ENCODE data around the gene ARHGDIA.
A peak's percentile ranks its signal among the peaks of the same experiment; 100 is the strongest.
"Not testable (repeated sequence)": the region's sequence is repeated elsewhere in the genome, so short reads cannot be mapped to it uniquely, and the experiment has no call there.

ARHGDIA gene

GRCh38 chr17:81841866-81842265 lies 29.3 kb downstream of the ARHGDIA start:
- Histone ChIP-seq H4K91ac (ENCODE audit: low read depth, low read length) (no peak overlapping the region), H4K12ac (ENCODE audit: low read depth, low read length) (no peak overlapping the region), H3K4me1 (ENCODE audit: control insufficient read depth in 1 of 2, insufficient read depth in 2 of 2, low read length in 2 of 2) (peaks cover 16 to 20% of the 10 kb centered on the region in 2 experiments), H3K4me3 (ENCODE audit: low read depth, low read length) (no peak overlapping the region), H2AK5ac (ENCODE audit: low read length) (no peak overlapping the region), H3K14ac (ENCODE audit: low read length) (no peak overlapping the region), H2BK120ac (ENCODE audit: insufficient read depth, low read length, poor library complexity) (no peak overlapping the region), H3K36me3 (ENCODE audit: control insufficient read depth in 1 of 2, insufficient read depth in 2 of 2, low read length in 2 of 2) (peaks cover 45 to 49% of the 10 kb centered on the region in 2 experiments), H3K79me2 (ENCODE audit: control insufficient read depth, insufficient read depth, low read length, poor library complexity) (no peaks in the 10 kb centered on the region), H3K27me3 (ENCODE audit: insufficient read depth, low read length) (no peaks in the 10 kb centered on the region), H4K8ac (ENCODE audit: low read depth, low read length) (no peak overlapping the region), H3K4me2 (ENCODE audit: low read length) (no peak overlapping the region), H3K9ac (ENCODE audit: low read length) (peak overlapping the region; percentile 28), H3K79me1 (ENCODE audit: low read length) (peaks cover 6% of the 10 kb centered on the region), H3K18ac (ENCODE audit: low read length) (no peak overlapping the region), H3K9me3 (ENCODE audit: insufficient read depth, low read depth, low read length) (peaks cover 4% of the 10 kb centered on the region), H2BK12ac (ENCODE audit: low read length) (no peak overlapping the region), H2BK5ac (ENCODE audit: low read depth, low read length, poor library complexity) (no peak overlapping the region), H3K4ac (ENCODE audit: low read depth, low read length) (no peak overlapping the region), H3K23ac (ENCODE audit: low read length) (no peak overlapping the region), H2AFZ (ENCODE audit: insufficient read depth, low read length, poor library complexity) (no peak overlapping the region), H3K27ac (ENCODE audit: low read depth, low read length) (peak overlapping the region; percentile 5)
- no peak for DNase-seq
- no CpG with 5 or more reads among the region's 15 CpGs for WGBS (ENCODE audit: extremely low coverage, insufficient coverage, insufficient read length)

- DNase-seq, result peak; percentile 90 to 92
- Histone ChIP-seq H4K91ac (ENCODE audit: low read depth, low read length) (no peak overlapping the region), H3K4ac (ENCODE audit: low read depth, low read length) (no peak overlapping the region), H2BK120ac (ENCODE audit: insufficient read depth, low read length, poor library complexity) (no peak overlapping the region), H2AFZ (ENCODE audit: insufficient read depth, low read length, poor library complexity) (no peak overlapping the region), H2BK5ac (ENCODE audit: low read depth, low read length, poor library complexity) (no peak overlapping the region), H3K27ac (ENCODE audit: low read depth, low read length) (peak overlapping the region; percentile 5), H3K79me1 (ENCODE audit: low read length) (peaks cover 6% of the 10 kb centered on the region), H3K9ac (ENCODE audit: low read length) (no peak overlapping the region), H3K27me3 (ENCODE audit: insufficient read depth, low read length) (no peaks in the 10 kb centered on the region), H3K36me3 (ENCODE audit: control insufficient read depth in 1 of 2, insufficient read depth in 2 of 2, low read length in 2 of 2) (peaks cover 38 to 41% of the 10 kb centered on the region in 2 experiments), H2AK5ac (ENCODE audit: low read length) (no peak overlapping the region), H3K4me3 (ENCODE audit: low read depth, low read length) (no peak overlapping the region), H3K79me2 (ENCODE audit: control insufficient read depth, insufficient read depth, low read length, poor library complexity) (no peaks in the 10 kb centered on the region), H3K23ac (ENCODE audit: low read length) (no peak overlapping the region), H3K14ac (ENCODE audit: low read length) (no peak overlapping the region), H4K12ac (ENCODE audit: low read depth, low read length) (no peak overlapping the region), H4K8ac (ENCODE audit: low read depth, low read length) (no peak overlapping the region), H3K9me3 (ENCODE audit: insufficient read depth, low read depth, low read length) (peaks cover 4% of the 10 kb centered on the region), H3K4me2 (ENCODE audit: low read length) (no peak overlapping the region), H3K18ac (ENCODE audit: low read length) (no peak overlapping the region), H2BK12ac (ENCODE audit: low read length) (no peak overlapping the region), H3K4me1 (ENCODE audit: control insufficient read depth in 1 of 2, insufficient read depth in 2 of 2, low read length in 2 of 2) (peaks cover 16 to 21% of the 10 kb centered on the region in 2 experiments)
- WGBS (ENCODE audit: extremely low coverage, insufficient coverage, insufficient read length), result no CpG with 5 or more reads among the region's 40 CpGs
Measured at GRCh38 chr17:81840826-81841778, 30.0 kb downstream of the ARHGDIA start.

DNA sequence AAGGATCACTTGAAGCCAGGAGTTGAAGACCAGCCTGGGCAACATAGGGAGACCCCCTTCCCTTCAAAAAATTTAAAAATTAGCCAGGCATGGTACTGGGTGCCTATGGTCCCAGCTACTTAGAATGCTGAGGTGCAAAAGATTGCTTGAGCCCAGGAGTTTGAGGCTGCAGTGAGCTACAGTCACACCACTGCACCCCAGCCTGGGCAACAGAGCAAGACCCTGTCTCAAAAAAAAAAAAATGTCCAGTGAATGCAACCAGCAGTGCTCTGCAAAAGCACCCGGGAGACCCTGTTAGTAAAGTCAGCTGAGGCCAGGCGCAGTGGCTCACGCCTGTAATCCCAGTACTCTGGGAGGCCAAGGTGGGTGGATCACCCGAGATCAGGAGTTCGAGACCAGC lies 31.1 kb downstream of the ARHGDIA start:
- H4K91ac ChIP-seq (ENCODE audit: low read depth, low read length); H2BK120ac ChIP-seq (ENCODE audit: insufficient read depth, low read length, poor library complexity); H4K12ac ChIP-seq (ENCODE audit: low read depth, low read length); H3K18ac ChIP-seq (ENCODE audit: low read length); H3K9me3 ChIP-seq (ENCODE audit: insufficient read depth, low read depth, low read length); DNase-seq; H3K4me3 ChIP-seq (ENCODE audit: low read depth, low read length); H3K14ac ChIP-seq (ENCODE audit: low read length); H2AK5ac ChIP-seq (ENCODE audit: low read length); H3K4ac ChIP-seq (ENCODE audit: low read depth, low read length); H3K9ac ChIP-seq (ENCODE audit: low read length); H3K23ac ChIP-seq (ENCODE audit: low read length); H2BK5ac ChIP-seq (ENCODE audit: low read depth, low read length, poor library complexity); H3K79me2 ChIP-seq (ENCODE audit: control insufficient read depth, insufficient read depth, low read length, poor library complexity); H2AFZ ChIP-seq (ENCODE audit: insufficient read depth, low read length, poor library complexity); H3K4me2 ChIP-seq (ENCODE audit: low read length); H3K27ac ChIP-seq (ENCODE audit: low read depth, low read length); H2BK12ac ChIP-seq (ENCODE audit: low read length); H3K27me3 ChIP-seq (ENCODE audit: insufficient read depth, low read length); H3K79me1 ChIP-seq (ENCODE audit: low read length); H4K8ac ChIP-seq (ENCODE audit: low read depth, low read length): not testable (repeated sequence)
- Histone ChIP-seq H3K36me3 (ENCODE audit: control insufficient read depth in 1 of 2, insufficient read depth in 2 of 2, low read length in 2 of 2) (peaks cover 27 to 31% of the 10 kb centered on the region in 2 experiments), H3K4me1 (ENCODE audit: control insufficient read depth in 1 of 2, insufficient read depth in 2 of 2, low read length in 2 of 2) (peaks cover 16 to 21% of the 10 kb centered on the region in 2 experiments)
- no CpG with 5 or more reads among the region's 5 CpGs for WGBS (ENCODE audit: extremely low coverage, insufficient coverage, insufficient read length)

DNA sequence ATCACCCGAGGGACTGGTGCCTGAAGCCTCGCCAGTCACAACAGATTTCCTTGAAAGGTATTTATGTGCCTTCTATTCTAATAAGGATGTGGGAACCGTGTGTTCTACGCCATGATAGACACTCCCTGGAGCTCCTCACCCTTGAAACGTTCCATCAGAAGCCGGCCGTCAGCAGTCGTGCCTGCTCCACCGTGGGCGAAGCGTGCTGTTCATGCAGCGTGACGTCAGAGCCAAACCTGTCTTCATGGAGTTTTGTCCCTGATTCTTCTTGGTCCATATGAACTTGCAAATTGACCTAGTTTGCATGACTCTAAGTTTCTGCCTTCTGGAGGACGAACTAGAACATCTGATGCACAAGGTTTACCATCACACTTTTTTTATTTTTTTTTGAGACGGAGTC lies 31.8 kb downstream of the ARHGDIA start:
- peak in 1 of 2 donors; percentile 33 for DNase-seq
- no peak overlapping the region for H3K23ac ChIP-seq (ENCODE audit: low read length)
- H3K4me1 ChIP-seq (ENCODE audit: control insufficient read depth in 1 of 2, insufficient read depth in 2 of 2, low read length in 2 of 2), result peaks cover 16 to 23% of the 10 kb centered on the region in 2 experiments
- H3K79me1 ChIP-seq (ENCODE audit: low read length), result peaks cover 6% of the 10 kb centered on the region
- peaks cover 20 to 23% of the 10 kb centered on the region in 2 experiments for H3K36me3 ChIP-seq (ENCODE audit: control insufficient read depth in 1 of 2, insufficient read depth in 2 of 2, low read length in 2 of 2)
- no CpG with 5 or more reads among the region's 15 CpGs for WGBS (ENCODE audit: extremely low coverage, insufficient coverage, insufficient read length)
- peak overlapping the region; percentile 70 for H2BK120ac ChIP-seq (ENCODE audit: insufficient read depth, low read length, poor library complexity)
- peak overlapping the region; percentile 23 for H2BK5ac ChIP-seq (ENCODE audit: low read depth, low read length, poor library complexity)
- peak overlapping the region; percentile 15 for H3K4ac ChIP-seq (ENCODE audit: low read depth, low read length)
- H4K8ac ChIP-seq (ENCODE audit: low read depth, low read length), result peak overlapping the region; percentile 64
- H3K18ac ChIP-seq (ENCODE audit: low read length), result no peak overlapping the region
- no peaks in the 10 kb centered on the region for H3K79me2 ChIP-seq (ENCODE audit: control insufficient read depth, insufficient read depth, low read length, poor library complexity)
- no peak overlapping the region for H3K4me2 ChIP-seq (ENCODE audit: low read length)
- H2AFZ ChIP-seq (ENCODE audit: insufficient read depth, low read length, poor library complexity), result peak overlapping the region; percentile 20
- H2AK5ac ChIP-seq (ENCODE audit: low read length), result peak overlapping the region; percentile 48
- no peak overlapping the region for H3K9ac ChIP-seq (ENCODE audit: low read length)
- H2BK12ac ChIP-seq (ENCODE audit: low read length), result peak overlapping the region; percentile 56
- peak overlapping the region; percentile 62 for H4K91ac ChIP-seq (ENCODE audit: low read depth, low read length)
- H3K9me3 ChIP-seq (ENCODE audit: insufficient read depth, low read depth, low read length), result peaks cover 6% of the 10 kb centered on the region
- H3K14ac ChIP-seq (ENCODE audit: low read length), result peak overlapping the region; percentile 48
- peak overlapping the region; percentile 52 for H4K12ac ChIP-seq (ENCODE audit: low read depth, low read length)
- no peaks in the 10 kb centered on the region for H3K27me3 ChIP-seq (ENCODE audit: insufficient read depth, low read length)
- H3K27ac ChIP-seq (ENCODE audit: low read depth, low read length), result peak overlapping the region; percentile 73
- no peak overlapping the region for H3K4me3 ChIP-seq (ENCODE audit: low read depth, low read length)
